SH-SY5Y (cell line): ENCODE data around the gene EXOC3.

Experiments
- GATA2 ChIP-seq: IDR thresholded peaks from 2 replicates; pipeline ENCODE4 v1.6.1; 2011; ENCODE audit warnings: mild to moderate bottlenecking, low read depth, low read length
- GATA3 ChIP-seq: IDR thresholded peaks from 2 replicates; pipeline ENCODE4 v1.6.1; 2011; ENCODE audit warnings: low read depth, mild to moderate bottlenecking, low read length, moderate library complexity

GRCh38 chr5:490116-491106 is 47.4 kb downstream of the EXOC3 start:
- no peak for TF ChIP-seq GATA2
- TF ChIP-seq GATA3 = no peak
